DOHH2 (cell line): Measurements from ENCODE around the gene CNTN1.

Experiments
- H3F3A ChIP-seq: fragments of 200-600 bp; sonication (generic), shearing (Covaris generic); 2 replicates; pipeline ENCODE4 v1.6.0; 2016; ENCODE audit warnings: antibody characterized with exemption, mild to moderate bottlenecking; ENCODE audit not compliant: control insufficient read depth, insufficient read depth
- H3K27ac ChIP-seq: fragments of 200-600 bp; sonication (generic); 2 replicates; pipeline ENCODE4 v1.5.1; 2014; ENCODE audit warnings: low read depth, mild to moderate bottlenecking, low read length, moderate library complexity
- H3K27me3 ChIP-seq: fragments of 200-600 bp; sonication (generic); 2 replicates; pipeline ENCODE4 v1.6.1; 2014; ENCODE audit warnings: mild to moderate bottlenecking, low read length, mixed read lengths; ENCODE audit not compliant: control insufficient read depth
- H3K36me3 ChIP-seq: fragments of 200-600 bp; sonication (generic); 2 replicates; pipeline ENCODE4 v1.6.1; 2014; ENCODE audit warnings: mild to moderate bottlenecking, low read length, moderate library complexity, mixed read lengths; ENCODE audit not compliant: control insufficient read depth
- H3K4me1 ChIP-seq: fragments of 200-600 bp; sonication (generic); 2 replicates; pipeline ENCODE4 v1.6.1; 2014; ENCODE audit warnings: mild to moderate bottlenecking, low read length, mixed read lengths; ENCODE audit not compliant: control insufficient read depth
- H3K4me2 ChIP-seq: fragments of 200-600 bp; sonication (generic); 2 replicates; pipeline ENCODE4 v1.6.0; 2014; ENCODE audit warnings: mild to moderate bottlenecking, low read length, moderate library complexity
- H3K4me3 ChIP-seq: fragments of 200-600 bp; sonication (generic); 2 replicates; pipeline ENCODE4 v1.5.1; 2014; ENCODE audit warnings: mild to moderate bottlenecking, low read length, mixed read lengths
- H3K79me2 ChIP-seq: fragments of 200-600 bp; sonication (generic); 2 replicates; pipeline ENCODE4 v1.6.1; 2014; ENCODE audit warnings: mild to moderate bottlenecking, low read length, mixed read lengths; ENCODE audit not compliant: control insufficient read depth
- H3K9me2 ChIP-seq: fragments of 200-600 bp; sonication (generic); replicated peaks from 2 replicates; pipeline ENCODE4 v1.6.1; 2014; ENCODE audit warnings: mild to moderate bottlenecking, low read length, mixed read lengths; ENCODE audit not compliant: control insufficient read depth
- H3K9me3 ChIP-seq: fragments of 200-600 bp; sonication (generic); 2 replicates; pipeline ENCODE4 v1.6.1; 2014; ENCODE audit warnings: antibody characterized with exemption, low read length, mixed read lengths; ENCODE audit not compliant: control insufficient read depth, insufficient read depth
- H4K20me1 ChIP-seq: fragments of 200-600 bp; sonication (generic); 2 replicates; pipeline ENCODE4 v1.6.0; 2014; ENCODE audit warnings: low read depth, mild to moderate bottlenecking, antibody characterized with exemption, low read length, moderate library complexity; ENCODE audit not compliant: control insufficient read depth, insufficient read depth
- CTCF ChIP-seq: fragments of 200-600 bp; sonication (generic); IDR thresholded peaks from one replicate; pipeline ENCODE4 v1.5.1; 2014; ENCODE audit warnings: antibody characterized with exemption, mild to moderate bottlenecking, low read depth, low read length; ENCODE audit not compliant: poor library complexity, severe bottlenecking
- EZH2phosphoT487 ChIP-seq: fragments of 200-600 bp; sonication (generic); IDR thresholded peaks from 2 replicates; pipeline ENCODE4 v1.6.1; 2017; ENCODE audit warnings: borderline replicate concordance, mild to moderate bottlenecking, antibody characterized with exemption, low read length, moderate library complexity, mixed read lengths

Gene CNTN1

GRCh38 chr12:41055875-41056577, 363.8 kb downstream of the CNTN1 start:
- Histone ChIP-seq H3F3A (no peaks in the 10 kb centered on the region), H3K4me3 (no peak overlapping the region), H3K9me3 (no peaks in the 10 kb centered on the region), H3K79me2 (no peaks in the 10 kb centered on the region), H3K36me3 (no peaks in the 10 kb centered on the region), H4K20me1 (no peaks in the 10 kb centered on the region), H3K27ac (no peak overlapping the region), H3K9me2 (no peaks in the 10 kb centered on the region), H3K27me3 (no peaks in the 10 kb centered on the region), H3K4me2 (no peak overlapping the region), H3K4me1 (no peaks in the 10 kb centered on the region)
- TF ChIP-seq EZH2phosphoT487, result no peak
- no peak for TF ChIP-seq CTCF

- no peak for TF ChIP-seq CTCF
- no peak for TF ChIP-seq EZH2phosphoT487
- Histone ChIP-seq H4K20me1 (no peaks in the 10 kb centered on the region), H3K27me3 (no peaks in the 10 kb centered on the region), H3K4me2 (no peak overlapping the region), H3K9me2 (no peaks in the 10 kb centered on the region), H3K4me3 (no peak overlapping the region), H3K9me3 (no peaks in the 10 kb centered on the region), H3K4me1 (no peaks in the 10 kb centered on the region), H3F3A (no peaks in the 10 kb centered on the region), H3K36me3 (no peaks in the 10 kb centered on the region), H3K27ac (no peak overlapping the region), H3K79me2 (no peaks in the 10 kb centered on the region)
Measured at GRCh38 chr12:41058266-41058665, 366.0 kb downstream of the CNTN1 start.

GRCh38 chr12:41061192-41061591, 369.0 kb downstream of the CNTN1 start:
- Histone ChIP-seq H3K4me3 (no peak overlapping the region), H3K27me3 (no peaks in the 10 kb centered on the region), H3K9me2 (no peaks in the 10 kb centered on the region), H3K79me2 (no peaks in the 10 kb centered on the region), H4K20me1 (no peaks in the 10 kb centered on the region), H3K4me2 (no peak overlapping the region), H3K9me3 (no peaks in the 10 kb centered on the region), H3F3A (no peaks in the 10 kb centered on the region), H3K4me1 (no peaks in the 10 kb centered on the region), H3K27ac (no peak overlapping the region), H3K36me3 (no peaks in the 10 kb centered on the region)
- TF ChIP-seq EZH2phosphoT487 (no peak), CTCF (no peak)
